ENCODE measurements around the gene VAC14.
A peak's percentile ranks its signal among the peaks of the same experiment; 100 is the strongest.
"Not testable (repeated sequence)": the region's sequence is repeated elsewhere in the genome, so short reads cannot be mapped to it uniquely, and the experiment has no call there.

Gene VAC14

DNA sequence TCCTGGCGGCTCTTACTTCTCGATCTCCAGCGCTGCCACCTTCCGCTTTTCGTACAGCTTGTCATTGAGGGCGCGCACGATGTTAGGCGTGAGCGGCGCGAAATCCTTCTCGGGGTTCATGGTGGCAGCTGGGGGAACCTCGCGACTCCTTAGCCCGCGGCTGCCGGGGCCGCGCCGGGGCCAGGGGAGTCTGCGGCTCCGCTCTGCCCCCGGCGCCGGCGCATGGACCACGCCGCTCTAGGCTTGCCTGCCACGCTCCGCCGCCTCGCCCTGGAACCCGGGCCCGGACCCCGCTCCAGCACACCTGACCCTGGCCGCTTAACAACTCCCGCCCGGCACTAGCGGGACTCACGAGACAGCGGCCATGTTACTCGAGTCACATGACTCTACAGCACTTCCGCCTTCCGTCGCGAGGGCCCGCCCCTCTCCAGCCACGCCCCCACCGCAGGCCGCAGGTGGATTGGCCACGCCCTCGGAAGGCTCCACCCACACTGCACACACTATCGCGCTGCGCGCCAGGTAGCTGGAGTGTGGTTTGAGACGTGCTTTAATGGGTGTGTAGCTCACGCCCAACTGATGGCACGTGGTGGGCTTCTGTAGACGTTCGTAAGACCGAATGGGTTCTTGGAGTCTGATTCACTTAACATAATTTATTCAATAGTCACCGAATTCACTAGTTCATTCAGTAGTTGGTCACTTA, at the start of gene VAC14:
VAC14 (minus strand) TSS at position 378 of the 700 bp plus-strand sequence; CDS start at position 120, 258 bp downstream.
- DNase-seq, result peak; percentile 32

DNA sequence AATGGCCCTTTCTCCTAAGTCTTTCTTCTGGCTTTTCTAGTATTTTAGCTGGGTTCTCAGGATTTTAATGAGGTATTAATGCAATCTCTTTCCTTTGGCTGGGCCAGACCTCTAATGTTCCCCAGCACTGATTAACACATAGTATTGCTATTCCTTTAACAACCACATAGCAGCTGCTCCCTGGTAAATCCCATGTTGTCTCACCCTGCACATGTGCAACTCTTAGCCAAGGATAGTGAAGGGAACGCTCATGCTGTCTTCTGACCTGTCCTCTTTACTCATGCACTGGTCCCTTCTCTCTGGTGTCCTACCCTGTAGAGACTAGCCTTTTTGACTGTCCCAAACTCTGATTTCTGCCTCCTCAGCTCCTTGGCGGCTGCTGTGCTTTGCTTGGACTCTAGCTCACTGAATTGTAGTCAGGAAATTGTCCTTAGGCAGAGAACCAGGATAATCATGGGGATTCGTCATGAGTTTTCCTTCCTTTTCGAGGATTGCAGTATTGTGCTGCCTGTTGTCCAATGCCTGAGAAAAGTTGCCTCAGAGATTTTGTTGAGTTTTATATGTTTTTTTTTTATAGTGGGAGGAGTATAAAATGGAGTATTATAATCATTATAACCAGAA, 22.6 kb upstream of the VAC14 start:
- not testable (repeated sequence) for DNase-seq

DNA sequence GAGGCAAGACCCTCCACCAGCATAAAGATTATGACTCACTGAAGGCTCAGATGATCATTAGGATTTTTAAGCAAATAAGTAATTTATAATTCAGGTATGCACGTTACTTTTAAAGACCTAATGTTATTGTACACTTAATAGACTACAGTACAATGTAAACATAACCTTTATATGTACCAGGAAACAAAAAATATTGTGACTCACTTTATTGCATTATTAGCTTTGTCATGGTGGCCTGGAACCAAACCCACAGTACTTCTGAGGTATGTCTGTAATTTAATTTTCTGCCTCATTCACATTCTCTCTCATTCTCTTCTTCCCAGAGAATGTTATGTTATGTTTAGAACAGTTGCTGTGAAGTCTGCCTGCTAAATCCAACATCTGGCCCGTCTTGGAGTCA, 21.8 kb upstream of the VAC14 start:
- DNase-seq, result not testable (repeated sequence)

DNA sequence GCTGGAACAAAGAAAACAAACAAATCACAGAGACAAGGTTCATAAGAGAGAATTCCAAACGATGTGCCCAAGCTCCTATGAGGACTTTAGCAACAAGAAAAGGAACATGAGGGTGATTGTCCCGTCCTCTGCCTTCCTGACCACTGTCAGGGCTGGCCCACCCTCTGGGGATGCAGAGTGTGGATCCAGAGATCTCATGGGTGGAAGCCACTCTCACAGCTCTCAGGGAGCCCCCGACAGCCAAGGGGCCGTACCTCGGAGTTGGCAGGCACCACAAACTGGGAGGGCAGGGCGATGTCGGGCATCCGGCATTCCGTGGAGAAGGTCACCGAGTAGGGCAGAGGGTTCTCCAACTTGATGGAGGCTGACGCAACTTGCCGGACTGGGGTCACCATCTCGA, 17.1 kb upstream of the VAC14 start:
- DNase-seq, result not testable (repeated sequence)

DNA sequence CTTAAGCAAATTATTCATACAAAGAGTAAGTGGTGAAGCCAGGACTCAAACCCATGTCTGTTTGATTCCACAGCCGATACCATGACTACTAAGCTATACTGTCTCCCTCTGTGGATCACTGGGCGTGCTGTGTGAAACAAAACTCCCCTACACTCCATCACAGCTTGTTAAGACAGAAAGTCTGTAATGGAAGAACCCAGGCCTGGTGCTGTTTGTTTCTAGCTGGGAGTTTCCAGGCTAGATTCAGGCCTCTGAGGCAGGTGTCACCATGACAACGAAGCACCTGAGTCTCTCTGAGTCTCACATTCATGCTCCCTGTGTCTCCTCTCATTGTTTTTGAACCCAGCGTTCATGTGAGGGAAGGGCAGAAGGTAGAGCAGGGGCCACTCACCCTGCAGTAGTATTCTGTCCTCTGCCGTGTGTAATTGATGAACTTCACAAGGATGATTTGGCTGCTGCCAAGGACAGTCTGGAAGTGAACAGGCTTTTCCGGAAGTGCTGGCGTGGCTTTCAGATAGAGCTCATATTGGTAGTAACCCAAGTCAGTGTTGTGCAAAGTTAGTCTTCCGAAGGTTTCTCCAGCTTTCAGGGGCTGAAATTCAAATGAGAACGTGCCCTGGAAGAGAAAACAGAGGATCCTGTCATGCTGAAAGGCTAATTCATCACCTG, 8.6 kb upstream of the VAC14 start:
- no peak for DNase-seq

DNA sequence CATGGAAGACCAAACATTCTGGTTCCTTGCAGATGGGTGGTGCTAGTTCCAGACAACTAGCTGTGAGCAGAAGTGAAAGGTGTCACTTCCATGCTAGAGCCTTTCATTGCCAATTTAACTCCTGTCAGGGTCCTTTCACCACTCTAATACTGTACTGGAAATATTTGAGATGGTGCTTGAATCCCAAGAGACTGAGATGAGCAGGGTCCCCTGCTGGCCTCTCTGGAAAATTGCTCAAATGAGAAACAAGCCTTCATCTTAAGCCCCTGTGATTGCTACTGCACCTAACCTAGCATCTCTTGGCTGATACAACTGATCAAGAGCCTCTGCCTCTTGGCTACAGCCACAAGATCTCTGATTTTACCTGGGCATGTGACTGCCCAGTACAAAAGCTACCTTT, 7.4 kb upstream of the VAC14 start:
- no peak for DNase-seq

DNA sequence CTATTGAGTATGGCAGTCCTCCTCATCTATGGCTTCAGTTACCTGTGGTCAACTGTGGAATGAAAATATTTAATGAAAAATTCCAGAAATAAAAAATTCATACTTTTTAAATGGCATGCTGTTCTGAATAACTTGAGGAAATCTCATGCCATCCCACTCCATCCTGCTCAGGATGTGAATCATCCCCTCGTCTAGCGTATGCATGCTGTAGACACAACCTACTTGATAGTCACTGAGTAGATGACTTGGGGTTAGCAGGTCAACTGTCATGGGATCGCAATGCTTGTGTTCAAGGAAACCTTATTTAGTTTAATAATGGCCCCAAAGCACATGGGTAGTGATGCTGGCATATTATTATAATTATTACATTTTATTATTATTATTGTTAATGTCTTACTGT, 4.8 kb upstream of the VAC14 start:
- no peak for DNase-seq

DNA sequence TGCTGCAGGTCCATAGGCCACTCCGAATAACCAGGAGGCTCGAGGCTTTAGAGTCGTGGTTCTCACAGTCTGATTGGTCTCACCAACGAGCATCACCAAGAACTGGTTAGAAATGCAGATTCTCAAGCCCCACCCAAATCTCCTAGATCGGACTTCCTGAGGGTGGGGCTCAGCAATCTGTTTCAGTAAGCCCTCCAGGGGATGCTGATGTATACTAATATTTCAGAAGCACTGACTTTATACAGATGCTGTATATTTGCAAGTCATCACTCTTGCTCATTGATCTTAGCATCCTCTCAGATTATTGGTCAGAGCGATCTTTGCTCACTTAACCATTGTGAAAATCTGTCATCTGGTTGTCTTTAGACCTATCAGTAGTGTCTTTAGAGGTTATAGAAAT, 4.4 kb upstream of the VAC14 start:
- DNase-seq, result no peak

DNA sequence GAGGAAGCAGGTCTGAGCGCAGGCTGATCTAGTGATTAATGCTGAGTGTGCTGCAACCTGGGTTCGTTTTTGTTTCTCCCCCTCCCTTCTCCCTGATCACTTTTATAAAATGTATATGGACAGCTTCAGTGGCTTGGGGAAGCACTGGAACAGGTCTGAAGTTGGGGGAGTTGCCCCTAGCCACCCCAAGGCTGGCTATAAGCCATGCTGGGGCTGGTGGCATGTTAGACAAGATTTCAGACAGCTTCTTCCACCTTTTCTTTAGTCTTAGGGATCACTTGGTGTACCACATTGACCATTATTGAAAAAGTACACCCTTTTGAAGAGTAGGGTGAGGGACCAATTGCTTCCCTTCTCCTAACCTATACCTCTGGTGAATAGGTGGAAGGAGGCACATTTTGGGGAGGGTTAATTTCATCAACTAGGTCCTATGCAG, 3.8 kb upstream of the VAC14 start:
- DNase-seq, result no peak

DNA sequence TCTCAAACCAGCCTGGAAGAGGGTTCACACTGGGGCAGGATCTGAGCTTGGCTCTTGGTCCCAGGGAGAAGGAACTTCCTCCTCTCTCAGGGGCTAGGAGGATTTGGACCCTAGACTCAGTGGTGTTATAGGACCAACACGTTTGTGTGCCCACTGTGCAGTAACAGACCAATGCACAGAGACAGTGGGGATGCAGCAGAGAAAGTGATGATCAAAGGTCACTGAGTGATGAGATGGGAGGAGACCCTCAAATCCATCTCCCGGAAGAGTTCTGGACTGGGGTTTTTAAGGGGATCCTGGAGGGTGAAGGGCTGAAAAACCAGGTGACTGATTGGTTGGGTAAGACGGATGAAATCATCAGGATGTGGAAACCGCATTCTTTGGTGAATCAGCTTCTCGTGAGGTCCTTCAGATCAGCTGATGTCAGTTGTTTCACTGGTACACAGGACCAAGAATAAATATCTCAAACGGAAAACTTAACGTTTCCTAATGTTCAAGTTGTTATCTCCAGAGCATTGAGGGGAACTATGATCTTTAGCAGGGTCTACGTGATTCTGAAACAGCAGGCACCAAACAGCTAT, 3.3 kb upstream of the VAC14 start:
- peak; percentile 78 for DNase-seq

DNA sequence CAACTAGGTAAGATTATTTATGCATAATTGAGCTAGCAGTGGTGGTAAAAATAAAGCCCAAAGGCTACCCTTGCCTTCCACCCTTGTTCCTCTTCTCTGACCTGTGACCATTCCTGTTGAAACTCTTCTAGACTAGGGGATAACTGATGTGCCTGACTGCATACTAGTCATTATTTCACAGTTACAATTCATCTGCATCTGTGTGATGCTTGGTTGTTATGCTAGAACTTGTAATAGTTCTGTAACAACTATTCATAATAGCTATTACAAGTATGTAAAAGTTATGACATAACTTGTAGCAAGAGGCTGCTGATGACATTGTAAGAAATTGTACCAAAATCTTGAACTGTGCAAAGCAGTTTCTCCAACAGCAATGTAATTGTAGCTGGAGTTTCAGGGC, 2.4 kb upstream of the VAC14 start:
- DNase-seq, result no peak

DNA sequence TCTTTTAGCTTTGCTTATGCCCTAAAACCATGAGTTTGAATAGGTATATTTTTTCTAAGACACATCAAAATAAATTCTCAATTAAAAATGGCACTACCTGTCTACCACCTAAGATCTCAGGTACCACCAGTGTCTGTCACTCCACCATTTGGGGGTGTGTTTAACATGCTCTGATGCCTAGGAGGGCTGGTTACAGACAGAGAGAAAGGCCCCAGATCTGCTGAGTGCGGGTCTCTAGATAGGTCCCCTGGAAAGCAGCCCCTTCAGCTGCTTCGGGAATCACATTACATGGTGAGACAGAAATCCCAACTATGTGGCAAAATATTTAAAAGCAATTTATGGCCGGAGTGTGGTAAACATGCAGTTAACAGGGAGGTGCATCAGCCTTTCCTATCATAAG, 653 bp upstream of the VAC14 start:
- no peak for DNase-seq

DNA sequence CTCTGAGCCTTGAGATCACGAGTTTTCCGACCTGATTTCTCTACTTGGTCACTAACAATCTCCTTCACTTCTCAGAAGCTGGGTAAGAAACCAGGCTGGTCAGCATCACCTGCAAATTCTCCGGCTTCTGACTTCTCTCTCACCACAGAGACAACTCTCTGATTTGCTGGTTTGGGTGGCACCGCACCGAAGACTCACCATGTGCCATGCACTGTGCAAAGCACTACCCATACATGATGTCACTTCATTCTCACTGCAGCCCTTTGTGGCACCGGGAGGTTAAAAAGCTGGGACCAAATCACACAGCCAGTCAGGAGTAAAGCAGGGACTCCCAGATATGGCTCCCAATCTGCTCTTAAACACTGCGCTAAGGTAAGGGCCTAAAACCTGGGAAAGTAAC, 647 bp downstream of the VAC14 start:
- no peak for DNase-seq

DNA sequence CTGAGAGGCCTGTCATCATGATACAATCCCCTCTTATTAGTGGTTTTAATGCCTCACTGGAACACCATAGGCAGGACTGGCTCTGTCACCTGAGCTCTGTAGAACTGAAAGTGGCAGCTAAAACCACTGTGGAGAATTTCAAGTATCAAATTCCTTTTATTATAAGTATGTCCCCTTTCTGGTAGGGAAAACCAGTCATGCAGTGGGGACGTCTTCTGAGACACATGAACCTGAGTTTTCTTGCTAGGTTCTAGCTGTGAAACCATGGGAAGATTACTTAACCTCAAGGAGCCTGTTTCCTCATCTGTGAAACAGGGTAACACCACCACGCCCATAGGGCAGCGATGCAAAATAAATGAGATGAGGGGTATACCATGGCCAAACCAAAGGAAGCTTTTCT, 4.7 kb downstream of the VAC14 start:
- no peak for DNase-seq

DNA sequence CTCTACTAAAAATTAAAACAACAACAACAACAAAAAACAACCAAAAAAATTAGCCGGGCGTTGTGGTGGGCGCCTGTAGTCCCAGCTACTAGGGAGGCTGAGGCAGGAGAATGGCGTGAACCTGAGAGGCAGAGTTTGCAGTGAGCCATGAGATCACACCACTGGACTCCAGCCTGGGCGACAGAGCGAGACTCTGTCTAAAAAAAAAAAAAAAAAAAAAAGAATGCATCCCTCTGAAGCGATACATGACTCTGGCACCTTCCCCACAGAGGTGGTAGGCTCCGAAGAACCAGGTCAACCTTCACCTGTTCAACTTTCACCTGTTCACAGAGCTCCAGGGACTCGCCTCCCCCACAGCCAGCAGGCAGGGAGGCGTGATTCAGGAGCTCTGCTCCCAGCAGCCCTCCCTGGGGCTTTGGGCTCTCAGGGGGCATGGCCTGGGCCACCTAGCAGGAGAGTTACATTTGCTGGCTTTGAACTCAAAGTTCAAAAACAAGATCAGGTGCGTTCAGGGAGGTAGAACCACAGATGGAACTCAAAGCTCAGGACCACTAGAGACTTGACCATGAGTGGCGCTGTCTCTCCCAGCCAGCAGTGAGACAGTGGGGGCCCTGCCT, 5.6 kb downstream of the VAC14 start:
- no peak for DNase-seq

DNA sequence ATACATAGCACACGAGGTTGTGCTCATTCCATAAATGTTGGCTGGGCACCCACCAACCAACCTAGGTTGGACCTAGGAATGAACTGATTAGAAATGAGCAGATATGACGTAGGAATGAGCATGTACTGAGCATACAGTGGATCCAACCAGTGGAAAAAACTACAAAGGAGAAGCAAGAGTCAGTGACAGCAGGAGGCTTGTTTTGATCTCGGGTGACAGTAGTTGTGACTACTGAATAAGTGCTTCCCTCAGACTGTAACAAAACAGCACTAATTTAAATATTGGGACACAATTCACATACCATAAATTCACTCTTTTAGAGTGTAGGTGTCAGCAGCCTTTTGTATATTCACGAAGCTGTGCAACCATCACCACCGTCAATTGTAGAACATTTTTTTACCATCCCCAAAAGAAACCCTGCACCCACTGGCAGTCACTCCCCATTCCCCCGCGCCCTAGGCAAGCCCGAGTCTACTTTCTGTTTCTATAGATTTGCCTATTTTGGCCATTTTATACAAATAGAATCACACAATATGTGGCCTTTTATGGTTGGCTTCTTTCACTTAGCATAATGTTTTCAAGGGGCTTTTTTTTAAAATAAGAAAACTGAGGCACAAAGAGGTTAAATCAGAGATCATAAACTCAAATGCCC, 7.0 kb downstream of the VAC14 start:
- DNase-seq, result no peak

DNA sequence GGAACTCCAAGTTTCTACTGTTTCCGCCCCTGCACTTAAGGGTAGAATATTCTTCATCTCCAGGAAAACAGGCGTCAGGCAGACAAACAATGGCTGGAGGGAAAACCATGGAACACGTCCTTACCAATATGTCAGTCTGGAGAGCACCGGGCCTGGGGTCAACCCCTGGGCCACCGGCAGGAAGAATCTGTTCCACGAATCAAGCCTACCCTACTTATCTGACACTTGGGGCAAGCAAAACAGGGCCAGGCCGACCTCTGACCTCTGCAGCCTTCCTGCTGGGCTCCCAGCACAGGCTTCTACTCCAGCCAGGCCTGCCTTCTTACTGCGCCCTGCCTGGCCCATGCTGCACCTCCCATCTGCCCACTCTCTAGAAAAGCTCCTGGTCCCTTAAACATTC, 10.1 kb downstream of the VAC14 start:
- no peak for DNase-seq

DNA sequence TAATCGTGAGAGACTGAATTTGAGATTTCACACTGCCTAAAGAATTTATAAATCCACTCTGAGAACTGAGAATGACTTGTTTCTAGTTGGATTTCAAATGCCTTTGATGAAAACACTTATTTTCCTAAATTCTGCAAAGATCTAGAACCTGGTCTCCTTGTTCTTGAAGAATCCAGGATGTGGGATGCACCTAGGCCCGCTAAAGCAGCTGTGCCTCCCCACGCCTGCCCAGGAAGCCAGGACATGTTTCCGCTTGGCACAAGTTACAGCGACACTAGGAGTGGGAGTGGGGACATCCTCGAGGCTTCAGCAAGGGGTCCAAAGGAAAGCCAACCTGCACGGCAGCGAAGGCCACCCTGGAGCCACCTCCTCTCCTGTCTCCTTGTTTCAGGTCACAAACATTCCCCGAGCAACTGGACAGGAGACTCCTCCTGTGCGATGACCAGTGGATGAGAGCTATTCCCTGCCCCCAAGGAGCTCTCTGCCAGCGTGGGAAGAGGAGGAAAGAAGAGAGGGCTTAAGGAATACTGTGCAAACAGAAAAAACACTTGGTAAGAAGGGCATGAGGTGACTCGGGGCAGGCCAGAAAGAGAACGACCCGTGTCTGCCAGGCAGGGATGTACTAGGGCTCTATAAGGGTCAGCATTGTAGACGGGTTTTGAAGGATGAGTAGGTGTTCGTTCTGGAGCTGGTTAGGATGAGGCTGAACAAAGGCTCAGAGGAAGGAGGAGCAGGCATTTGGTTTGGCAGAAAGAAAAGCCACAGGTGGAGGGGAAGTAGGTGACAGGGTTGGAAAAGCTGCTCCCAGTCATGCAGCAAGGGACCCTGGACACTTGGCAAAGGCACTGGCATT, 11.1 kb downstream of the VAC14 start:
- DNase-seq, result no peak

DNA sequence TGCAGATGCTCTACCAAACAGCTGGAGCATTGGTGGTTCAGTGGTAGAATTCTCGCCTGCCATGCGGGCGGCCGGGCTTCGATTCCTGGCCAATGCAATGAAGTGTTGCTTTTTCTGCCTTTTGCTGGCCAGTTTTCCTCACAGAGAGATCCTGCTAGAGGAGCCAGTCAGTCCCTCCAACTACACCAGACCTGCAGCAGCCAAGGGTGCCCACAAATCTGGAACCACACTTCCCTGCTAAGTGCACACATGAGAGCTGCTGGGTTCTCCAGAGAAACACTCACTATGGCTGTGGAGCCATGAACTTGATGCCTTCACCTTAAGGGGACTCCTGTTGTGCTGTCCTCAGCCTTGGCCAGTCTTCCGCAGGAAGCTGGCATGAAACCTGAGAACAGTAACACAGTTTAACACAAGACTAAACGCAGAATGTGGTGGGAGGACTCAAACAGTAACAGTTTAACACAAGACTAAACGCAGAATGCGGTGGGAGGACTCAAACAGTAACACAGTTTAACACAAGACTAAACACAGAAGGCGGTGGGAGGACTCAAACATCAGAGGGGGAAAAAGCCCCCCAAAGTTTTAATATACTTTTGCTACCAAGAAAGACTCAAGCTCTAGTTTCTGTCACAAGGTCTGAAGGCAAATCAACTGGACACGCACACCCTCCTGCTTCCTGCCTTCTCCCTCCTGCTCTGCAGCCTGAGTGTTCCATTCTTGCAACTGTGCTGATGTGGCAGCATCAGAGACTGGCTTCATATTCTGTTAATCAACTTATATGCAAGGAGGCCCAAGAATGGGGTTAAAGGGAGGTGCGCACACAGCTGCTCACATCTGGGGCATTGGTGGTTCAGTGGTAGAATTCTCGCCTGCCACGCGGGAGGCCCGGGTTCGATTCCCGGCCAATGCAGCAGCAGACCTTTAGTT, 12.0 kb downstream of the VAC14 start:
- no peak for DNase-seq

DNA sequence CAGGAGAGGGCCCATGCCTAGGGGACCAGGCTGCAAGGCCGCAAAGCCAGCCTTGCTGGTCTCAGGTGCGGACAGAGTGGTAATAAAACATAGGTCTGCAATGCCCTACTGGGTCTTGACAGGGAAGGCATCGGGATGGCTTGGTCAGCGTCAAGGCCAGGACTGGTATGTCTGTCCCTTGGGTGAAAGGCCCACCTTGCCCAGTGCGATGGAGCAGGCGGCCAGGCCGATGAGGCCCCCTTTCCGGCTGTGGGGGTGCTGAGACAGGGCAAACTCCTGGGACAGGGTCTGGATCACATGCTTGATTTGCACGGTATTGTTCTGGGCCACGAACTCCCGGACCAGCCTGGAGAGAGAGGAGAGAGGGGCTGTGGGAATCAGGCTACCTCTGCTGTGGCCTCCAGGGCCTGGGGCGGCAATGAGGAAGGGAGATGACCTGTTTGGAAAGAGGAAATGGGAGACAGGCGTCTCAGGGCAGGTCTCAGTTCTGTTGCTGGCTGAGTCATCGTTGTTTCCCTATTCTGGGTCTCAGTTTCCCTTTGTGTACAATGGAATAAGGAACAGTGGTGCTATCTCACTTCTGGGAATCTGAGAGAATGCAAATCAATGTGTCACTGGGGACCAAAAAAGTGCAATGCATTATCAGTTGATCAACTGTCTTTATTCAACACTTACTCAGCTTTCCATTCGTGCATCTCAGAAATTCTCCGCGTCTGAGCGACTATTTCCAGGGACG, 14.8 kb downstream of the VAC14 start:
- no peak for DNase-seq
